MM.1S (cell line): Measurements from ENCODE around the gene TP53TG5.

Experiments
- DNase-seq: peaks from one replicate; pipeline ENCODE4 v3.0.0-alpha.2; 2015
- H2AFZ ChIP-seq: fragments of 300-600 bp; sonication (generic); 2 replicates; pipeline ENCODE4 v1.6.0; 2016; ENCODE audit warnings: antibody characterized with exemption, low read length
- H3F3A ChIP-seq: fragments of 300-600 bp; sonication (generic); 2 replicates; pipeline ENCODE4 v1.6.1; 2016; ENCODE audit warnings: mild to moderate bottlenecking, antibody characterized with exemption, low read length, moderate library complexity, mixed read lengths; ENCODE audit not compliant: insufficient read depth
- H3K27ac ChIP-seq: fragments of 300-600 bp; sonication (generic); 2 replicates; pipeline ENCODE4 v1.5.1; 2016; ENCODE audit warnings: mild to moderate bottlenecking, low read length
- H3K27me3 ChIP-seq: fragments of 300-600 bp; sonication (generic); replicated peaks from 2 replicates; pipeline ENCODE4 v1.6.0; 2016; ENCODE audit warnings: low read length; ENCODE audit not compliant: insufficient read depth
- H3K36me3 ChIP-seq: fragments of 300-600 bp; sonication (generic); replicated peaks from 2 replicates; pipeline ENCODE4 v1.6.1; 2016; ENCODE audit warnings: mild to moderate bottlenecking, low read length, mixed read lengths; ENCODE audit not compliant: insufficient read depth
- H3K4me1 ChIP-seq: fragments of 300-600 bp; sonication (generic); 2 replicates; pipeline ENCODE4 v1.6.1; 2016; ENCODE audit warnings: low read length, mixed read lengths
- H3K4me2 ChIP-seq: fragments of 300-600 bp; sonication (generic); 2 replicates; pipeline ENCODE4 v1.6.0; 2016; ENCODE audit warnings: low read depth, low read length
- H3K4me3 ChIP-seq: fragments of 300-600 bp; sonication (generic); 2 replicates; pipeline ENCODE4 v1.5.1; 2016; ENCODE audit warnings: low read length, mixed read lengths
- H3K79me2 ChIP-seq: fragments of 300-600 bp; sonication (generic); 2 replicates; pipeline ENCODE4 v1.6.1; 2016; ENCODE audit warnings: mixed run types, low read length, mixed read lengths
- H3K9ac ChIP-seq: fragments of 300-600 bp; sonication (generic); 2 replicates; pipeline ENCODE4 v1.6.1; 2016; ENCODE audit warnings: low read length, mixed read lengths
- H3K9me2 ChIP-seq: fragments of 300-600 bp; sonication (generic); replicated peaks from 2 replicates; pipeline ENCODE4 v1.6.1; 2016; ENCODE audit warnings: mild to moderate bottlenecking, low read length, mixed read lengths; ENCODE audit not compliant: insufficient read depth
- H3K9me3 ChIP-seq: fragments of 300-600 bp; sonication (generic); replicated peaks from 2 replicates; pipeline ENCODE4 v1.6.1; 2016; ENCODE audit warnings: mild to moderate bottlenecking, low read length, mixed read lengths; ENCODE audit not compliant: insufficient read depth
- H4K20me1 ChIP-seq: fragments of 300-600 bp; sonication (generic); 2 replicates; pipeline ENCODE4 v1.6.1; 2016; ENCODE audit warnings: mild to moderate bottlenecking, low read length, moderate library complexity, mixed read lengths; ENCODE audit not compliant: insufficient read depth
- CTCF ChIP-seq: fragments of 300-600 bp; sonication (generic); IDR thresholded peaks from 2 replicates; pipeline ENCODE4 v1.5.1; 2016; ENCODE audit warnings: antibody characterized with exemption, low read length, mixed read lengths
- EZH2 ChIP-seq: fragments of 300-600 bp; sonication (generic); optimal IDR thresholded peaks from 2 replicates; pipeline ENCODE3; 2017; ENCODE audit warnings: low read depth, mild to moderate bottlenecking, antibody characterized with exemption, low read length, mixed read lengths
- EZH2phosphoT487 ChIP-seq: fragments of 300-600 bp; sonication (generic); IDR thresholded peaks from 2 replicates; pipeline ENCODE4 v1.6.1; 2018; ENCODE audit warnings: antibody characterized with exemption, low read length

The TP53TG5 gene

GRCh38 chr20:45325371-45325770 is 52.8 kb downstream of the TP53TG5 start:
- H3K27me3 ChIP-seq: no peaks in the 10 kb centered on the region
- no peaks in the 10 kb centered on the region for H3K36me3 ChIP-seq
- H3K4me1 ChIP-seq: peaks cover 5% of the 10 kb centered on the region
- no peaks in the 10 kb centered on the region for H4K20me1 ChIP-seq
- H3K27ac ChIP-seq: no peak overlapping the region
- no peaks in the 10 kb centered on the region for H3K79me2 ChIP-seq
- H2AFZ ChIP-seq: no peak overlapping the region
- H3K9me3 ChIP-seq: no peaks in the 10 kb centered on the region
- H3F3A ChIP-seq: peaks cover 5% of the 10 kb centered on the region; the same call in 1 of the 2 replicates
- no peak for DNase-seq
- H3K4me3 ChIP-seq: no peak overlapping the region
- TF ChIP-seq CTCF: no peak
- no peak for TF ChIP-seq EZH2phosphoT487
- no peak for TF ChIP-seq EZH2
- H3K9me2 ChIP-seq: no peaks in the 10 kb centered on the region
- H3K4me2 ChIP-seq: no peak overlapping the region
- no peak overlapping the region for H3K9ac ChIP-seq

DNA sequence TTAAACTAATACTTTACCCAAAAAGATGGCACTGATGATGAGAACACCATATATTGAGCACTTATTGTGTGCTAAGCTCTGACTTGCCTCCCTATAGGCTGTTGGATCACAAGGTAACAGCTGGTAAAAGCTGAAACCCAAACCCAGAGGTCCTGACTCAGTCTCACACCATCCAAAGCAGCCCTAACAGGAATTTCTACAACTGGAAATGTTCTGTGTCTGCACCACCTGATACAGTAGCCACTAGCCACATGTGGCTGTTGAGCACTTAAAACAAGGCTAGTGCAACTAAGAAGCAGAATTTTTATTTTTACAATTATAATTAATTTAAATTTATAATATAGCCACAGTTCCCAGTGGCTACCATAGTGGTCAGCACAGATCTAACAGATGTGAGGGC is 54.4 kb downstream of the TP53TG5 start:
- H3K79me2 ChIP-seq: no peaks in the 10 kb centered on the region
- H3K4me1 ChIP-seq: peaks cover 5% of the 10 kb centered on the region
- no peaks in the 10 kb centered on the region for H3K9me2 ChIP-seq
- no peaks in the 10 kb centered on the region for H3K36me3 ChIP-seq
- H3K9me3 ChIP-seq: no peaks in the 10 kb centered on the region
- H2AFZ ChIP-seq: no peak overlapping the region
- no peak overlapping the region for H3K27ac ChIP-seq
- no peaks in the 10 kb centered on the region for H4K20me1 ChIP-seq
- DNase-seq: no peak
- H3K27me3 ChIP-seq: no peaks in the 10 kb centered on the region
- TF ChIP-seq CTCF (no peak), EZH2 (no peak), EZH2phosphoT487 (no peak)
- no peak overlapping the region for H3K4me2 ChIP-seq
- H3F3A ChIP-seq: peaks cover 5% of the 10 kb centered on the region; the same call in 1 of the 2 replicates
- no peak overlapping the region for H3K9ac ChIP-seq
- no peak overlapping the region for H3K4me3 ChIP-seq

GRCh38 chr20:45322952-45323383 is 55.2 kb downstream of the TP53TG5 start:
- Histone ChIP-seq H3K4me3 (no peak overlapping the region), H2AFZ (no peak overlapping the region), H3F3A (peaks cover 5% of the 10 kb centered on the region; the same call in 1 of the 2 replicates), H3K4me1 (peaks cover 9% of the 10 kb centered on the region), H3K27ac (no peak overlapping the region), H3K9ac (no peak overlapping the region), H3K27me3 (no peaks in the 10 kb centered on the region), H3K36me3 (no peaks in the 10 kb centered on the region), H4K20me1 (no peaks in the 10 kb centered on the region), H3K9me2 (no peaks in the 10 kb centered on the region), H3K79me2 (no peaks in the 10 kb centered on the region), H3K9me3 (no peaks in the 10 kb centered on the region), H3K4me2 (no peak overlapping the region)
- DNase-seq: no peak
- peak; percentile 22 for TF ChIP-seq CTCF
- TF ChIP-seq EZH2phosphoT487: no peak
